A673 (cell line): Measurements from ENCODE around the gene HOXD9. TPM values are rescaled to one million over a fixed set of nuclear protein-coding genes. Genes with fewer than 3 reads are reported as not detected.

ENCODE experiments used
- BruUV-seq: library from RNA; stranded (reverse); fragments of 400-500 nt; replicated peaks from 2 replicates; lab custom pipeline; 2021; lab: Mats Ljungman, UMichigan
- CTCF ChIA-PET: fragments of 300-600 bp; sonication (Branson Sonifier 250); formaldehyde crosslinking; loops from one replicate; lab custom pipeline; 2022; ENCODE audit warnings: antibody characterized with exemption; lab: Charles Lee
- POLR2A ChIA-PET: fragments of 300-600 bp; sonication (Branson Sonifier 250); formaldehyde crosslinking; loops from one replicate; lab custom pipeline; 2022; ENCODE audit warnings: antibody characterized with exemption; ENCODE audit not compliant: low non-redundant PET; lab: Charles Lee
- DNase-seq: peaks from one replicate; pipeline ENCODE4 v3.0.0-alpha.2; 2015; ENCODE audit warnings: low spot score
- H3K27ac ChIP-seq: fragments of 200-600 bp; sonication (generic); 2 replicates; pipeline ENCODE4 v1.5.1; 2016; ENCODE audit warnings: mixed run types, low read depth, mild to moderate bottlenecking, mixed read lengths, antibody characterized with exemption, low read length; ENCODE audit not compliant: poor library complexity, severe bottlenecking
- H3K27me3 ChIP-seq: fragments of 200-600 bp; sonication (generic); replicated peaks from 2 replicates; pipeline ENCODE4 v1.6.1; 2017; ENCODE audit warnings: mixed run types, low read depth, mild to moderate bottlenecking, mixed read lengths, antibody characterized with exemption, low read length; ENCODE audit not compliant: insufficient read depth, poor library complexity
- H3K36me3 ChIP-seq: fragments of 200-600 bp; sonication (generic); 2 replicates; pipeline ENCODE4 v1.6.1; 2016; ENCODE audit warnings: mixed run types, mild to moderate bottlenecking, mixed read lengths, antibody characterized with exemption, low read length; ENCODE audit not compliant: insufficient read depth, poor library complexity, severe bottlenecking
- H3K4me1 ChIP-seq: fragments of 200-600 bp; sonication (generic); 2 replicates; pipeline ENCODE4 v1.6.1; 2017; ENCODE audit warnings: mixed run types, mild to moderate bottlenecking, mixed read lengths, antibody characterized with exemption, low read length; ENCODE audit not compliant: insufficient read depth, poor library complexity, severe bottlenecking
- H3K4me3 ChIP-seq: fragments of 200-600 bp; sonication (generic); 2 replicates; pipeline ENCODE4 v1.5.1; 2016; ENCODE audit warnings: low read depth, mixed run types, mild to moderate bottlenecking, mixed read lengths, low read length; ENCODE audit not compliant: poor library complexity, severe bottlenecking
- H3K9me3 ChIP-seq: fragments of 200-600 bp; sonication (generic); 2 replicates; pipeline ENCODE4 v1.6.1; 2016; ENCODE audit warnings: mixed run types, low read depth, mild to moderate bottlenecking, mixed read lengths, antibody characterized with exemption, low read length; ENCODE audit not compliant: poor library complexity, severe bottlenecking
- EZH2 ChIP-seq: fragments of 200-600 bp; sonication (generic); IDR thresholded peaks from 2 replicates; pipeline ENCODE4 v1.6.1; 2017; ENCODE audit warnings: borderline replicate concordance, low read depth, mild to moderate bottlenecking, mixed read lengths, antibody characterized with exemption, low read length; ENCODE audit not compliant: poor library complexity, severe bottlenecking
- intact Hi-C: fragments of 100-400 bp; cut with micrococcal nuclease; formaldehyde crosslinking; loops from one replicate; pipeline ENCODE4 v1.10.0; 2022; ENCODE audit not compliant: unreplicated experiment
- total RNA-seq: library from RNA; stranded (reverse); gene quantifications from 2 replicates; pipeline ENCODE4 v1.2.3, GENCODE V29; 2021
- TF ChIP-seq, protein P1 (sequence below): fragments of 300-800, 200-600 bp; sonication (generic); conservative IDR thresholded peaks from 2 replicates; pipeline ENCODE4 v1.5.1; 2017; ENCODE audit warnings: low read depth, mild to moderate bottlenecking, antibody characterized with exemption, low read length, moderate library complexity, mixed read lengths

HOXD9 gene
- total RNA-seq, 1 experiment from 2014 or later: 63.0 TPM

DNA sequence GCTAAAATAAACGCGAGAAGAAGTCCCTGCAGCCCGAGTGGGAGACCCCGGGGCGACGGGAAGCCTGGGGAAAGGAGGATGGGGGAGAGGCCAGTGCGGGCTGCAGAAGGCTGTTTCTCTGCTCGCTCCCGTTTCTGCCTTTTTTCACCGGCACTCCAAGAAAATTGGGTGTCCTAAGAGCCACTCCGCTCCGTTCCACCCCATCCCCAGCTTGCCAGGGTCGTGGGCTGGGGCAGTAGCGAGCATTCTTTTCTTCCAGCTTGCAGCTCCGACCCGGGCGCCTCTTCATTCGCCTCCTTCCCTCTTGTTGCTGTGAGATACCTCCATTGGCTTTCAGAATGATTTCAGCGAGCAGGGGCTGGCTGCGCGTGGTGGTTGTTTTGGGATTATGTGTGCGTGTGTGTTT is 35.7 kb downstream of the HOXD9 start:
- H3K27ac ChIP-seq: peak overlapping the region; percentile 85
- TF ChIP-seq, protein P1, sequence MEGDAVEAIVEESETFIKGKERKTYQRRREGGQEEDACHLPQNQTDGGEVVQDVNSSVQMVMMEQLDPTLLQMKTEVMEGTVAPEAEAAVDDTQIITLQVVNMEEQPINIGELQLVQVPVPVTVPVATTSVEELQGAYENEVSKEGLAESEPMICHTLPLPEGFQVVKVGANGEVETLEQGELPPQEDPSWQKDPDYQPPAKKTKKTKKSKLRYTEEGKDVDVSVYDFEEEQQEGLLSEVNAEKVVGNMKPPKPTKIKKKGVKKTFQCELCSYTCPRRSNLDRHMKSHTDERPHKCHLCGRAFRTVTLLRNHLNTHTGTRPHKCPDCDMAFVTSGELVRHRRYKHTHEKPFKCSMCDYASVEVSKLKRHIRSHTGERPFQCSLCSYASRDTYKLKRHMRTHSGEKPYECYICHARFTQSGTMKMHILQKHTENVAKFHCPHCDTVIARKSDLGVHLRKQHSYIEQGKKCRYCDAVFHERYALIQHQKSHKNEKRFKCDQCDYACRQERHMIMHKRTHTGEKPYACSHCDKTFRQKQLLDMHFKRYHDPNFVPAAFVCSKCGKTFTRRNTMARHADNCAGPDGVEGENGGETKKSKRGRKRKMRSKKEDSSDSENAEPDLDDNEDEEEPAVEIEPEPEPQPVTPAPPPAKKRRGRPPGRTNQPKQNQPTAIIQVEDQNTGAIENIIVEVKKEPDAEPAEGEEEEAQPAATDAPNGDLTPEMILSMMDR: no peak
- TF ChIP-seq EZH2: no peak

DNA sequence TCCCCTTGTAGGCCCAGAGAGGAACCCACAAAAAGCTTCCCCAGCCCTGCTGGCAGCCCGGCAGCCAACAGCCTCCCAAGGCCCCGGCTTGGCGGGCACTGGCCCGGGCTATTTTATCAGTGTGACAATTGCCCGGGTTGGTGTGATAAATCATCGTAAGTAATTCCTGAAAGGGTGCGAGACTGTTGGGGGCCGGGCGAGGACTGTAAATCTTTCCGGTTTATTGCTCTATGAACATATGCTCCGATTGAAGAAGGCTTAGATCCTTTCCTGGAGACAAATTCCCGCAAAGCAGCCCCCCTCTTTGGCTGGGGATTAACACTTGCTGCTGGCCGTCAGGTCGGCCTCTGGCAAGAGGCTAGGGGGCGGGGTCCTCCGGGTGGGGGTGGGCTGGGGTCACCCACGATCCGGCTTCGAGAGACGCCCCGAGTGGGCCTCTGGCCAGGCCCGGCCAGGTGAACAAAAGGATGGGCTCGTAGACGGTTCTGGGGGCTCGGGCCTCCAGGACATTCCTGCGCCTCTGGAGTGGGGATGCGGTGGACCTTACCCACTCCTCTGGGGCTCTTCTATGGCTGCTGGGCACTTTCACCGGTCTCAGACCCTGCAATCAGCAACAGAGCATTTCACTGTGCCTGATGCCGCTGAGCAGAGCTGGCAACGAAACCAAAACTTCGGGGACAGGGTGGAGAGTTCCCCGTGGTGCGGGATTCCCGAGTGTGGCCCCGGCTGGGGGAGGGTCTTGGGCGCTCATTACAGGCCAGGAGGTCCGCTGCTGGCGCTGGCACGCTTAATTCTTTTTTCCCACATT is 36.5 kb downstream of the HOXD9 start:
- intact Hi-C loops: loop anchor here (5.0 kb wide), 1 partner anchor 298 kb away; no protein-coding TSS in a partner anchor
- H3K27ac ChIP-seq: peak overlapping the region; percentile 37
- DNase-seq: peak; percentile 88
- no TSS peak for BruUV-seq
- no peak overlapping the region for H3K4me3 ChIP-seq
- TF ChIP-seq, protein P1: no peak
- TF ChIP-seq EZH2: no peak
- H3K4me1 ChIP-seq: peaks cover 28% of the 10 kb centered on the region
- ChIA-PET POLR2A (interaction anchor here (0.6 kb wide), 1 partner anchor 1335 kb away, joined by 6 read pairs; no protein-coding TSS in a partner anchor), CTCF (interaction anchor here (0.6 kb wide), 1 partner anchor 485 kb away, joined by 3 read pairs; no protein-coding TSS in a partner anchor)
- no peaks in the 10 kb centered on the region for H3K27me3 ChIP-seq
- H3K9me3 ChIP-seq: no peaks in the 10 kb centered on the region
- H3K36me3 ChIP-seq: peaks cover 29% of the 10 kb centered on the region

More for the DNA sequence above, 35.7 kb downstream of the HOXD9 start:
- ChIA-PET CTCF (no interaction called here), POLR2A (no interaction called here)
- BruUV-seq: no TSS peak
- Histone ChIP-seq H3K36me3 (peaks cover 38% of the 10 kb centered on the region), H3K27me3 (no peaks in the 10 kb centered on the region), H3K4me3 (peak overlapping the region; percentile 48), H3K9me3 (no peaks in the 10 kb centered on the region), H3K4me1 (peaks cover 28% of the 10 kb centered on the region)
- intact Hi-C loops: loop anchor here (5.0 kb wide), 1 partner anchor 299 kb away; no protein-coding TSS in a partner anchor
- DNase-seq: peak; percentile 70

DNA sequence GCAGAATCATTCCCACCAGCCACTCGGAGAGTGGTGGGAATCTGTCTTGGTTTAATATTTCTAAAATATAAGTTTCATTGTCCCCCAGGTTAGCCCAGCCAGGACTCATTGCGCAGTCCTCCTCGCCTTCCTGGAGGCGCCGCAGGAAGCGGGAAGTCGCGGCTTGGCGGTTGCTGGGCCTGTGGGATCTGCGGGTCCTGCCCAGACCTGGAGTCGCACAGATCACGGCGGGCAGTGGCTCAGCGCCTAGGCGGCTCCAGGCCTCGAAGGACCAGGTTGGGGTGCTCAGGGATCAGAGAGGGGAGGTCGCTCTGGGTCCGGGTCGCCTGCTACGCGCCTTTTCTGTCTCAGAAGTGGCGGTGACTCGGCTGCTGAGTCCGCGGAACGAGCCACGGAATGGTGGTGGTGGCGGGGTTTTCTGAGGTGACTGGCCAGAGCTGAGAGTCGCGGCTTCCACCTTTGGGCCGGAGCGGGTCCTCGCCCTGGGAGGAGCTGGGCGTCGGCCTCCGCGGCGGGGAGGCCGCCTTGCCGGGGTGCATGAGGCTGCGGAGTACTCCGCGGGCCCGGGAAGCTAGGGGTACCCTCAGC is 37.2 kb downstream of the HOXD9 start:
- Histone ChIP-seq H3K4me3 (no peak overlapping the region), H3K4me1 (peaks cover 28% of the 10 kb centered on the region), H3K36me3 (peaks cover 23% of the 10 kb centered on the region), H3K27ac (peak overlapping the region; percentile 37), H3K27me3 (no peaks in the 10 kb centered on the region), H3K9me3 (no peaks in the 10 kb centered on the region)
- ChIA-PET POLR2A (no interaction called here), CTCF (no interaction called here)
- no peak for DNase-seq
- TF ChIP-seq, protein P1: no peak
- TF ChIP-seq EZH2: no peak
- intact Hi-C loops: loop anchor here (5.0 kb wide), 1 partner anchor 298 kb away; no protein-coding TSS in a partner anchor
- no TSS peak for BruUV-seq
